Measurements from ENCODE around the gene BCOR. TPM values are rescaled to one million over a fixed set of nuclear protein-coding genes. Genes with fewer than 3 reads are reported as not detected.

The BCOR gene
- polyA plus RNA-seq, 1 of the 3 experiments (the other 2 are of a cell fraction), result 8.8 TPM

DNA sequence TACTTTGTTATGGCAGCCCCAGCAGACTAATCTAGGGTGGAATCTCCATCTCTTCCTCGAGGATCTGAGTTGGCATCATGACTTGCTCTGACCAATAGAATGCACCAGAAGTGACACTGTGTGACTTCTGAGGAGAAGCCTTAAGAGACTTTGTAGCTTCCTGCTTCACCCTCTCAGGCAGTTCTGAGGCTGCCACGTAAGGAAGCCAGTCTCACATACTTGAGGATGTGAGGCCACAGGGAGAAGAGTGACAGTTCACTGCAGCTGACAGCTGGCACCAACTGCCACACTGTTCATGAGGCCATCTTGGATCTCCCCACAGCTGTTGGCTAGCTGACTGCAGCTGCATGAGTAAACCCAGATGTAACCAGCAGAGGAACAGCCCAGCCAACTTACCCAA, 29.3 kb upstream of the BCOR start (continued):
- TF ChIP-seq, protein P1, sequence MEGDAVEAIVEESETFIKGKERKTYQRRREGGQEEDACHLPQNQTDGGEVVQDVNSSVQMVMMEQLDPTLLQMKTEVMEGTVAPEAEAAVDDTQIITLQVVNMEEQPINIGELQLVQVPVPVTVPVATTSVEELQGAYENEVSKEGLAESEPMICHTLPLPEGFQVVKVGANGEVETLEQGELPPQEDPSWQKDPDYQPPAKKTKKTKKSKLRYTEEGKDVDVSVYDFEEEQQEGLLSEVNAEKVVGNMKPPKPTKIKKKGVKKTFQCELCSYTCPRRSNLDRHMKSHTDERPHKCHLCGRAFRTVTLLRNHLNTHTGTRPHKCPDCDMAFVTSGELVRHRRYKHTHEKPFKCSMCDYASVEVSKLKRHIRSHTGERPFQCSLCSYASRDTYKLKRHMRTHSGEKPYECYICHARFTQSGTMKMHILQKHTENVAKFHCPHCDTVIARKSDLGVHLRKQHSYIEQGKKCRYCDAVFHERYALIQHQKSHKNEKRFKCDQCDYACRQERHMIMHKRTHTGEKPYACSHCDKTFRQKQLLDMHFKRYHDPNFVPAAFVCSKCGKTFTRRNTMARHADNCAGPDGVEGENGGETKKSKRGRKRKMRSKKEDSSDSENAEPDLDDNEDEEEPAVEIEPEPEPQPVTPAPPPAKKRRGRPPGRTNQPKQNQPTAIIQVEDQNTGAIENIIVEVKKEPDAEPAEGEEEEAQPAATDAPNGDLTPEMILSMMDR (IDR thresholded peaks at IDR 0.05), result no peak
- TF ChIP-seq CHD2 (IDR thresholded peaks at IDR 0.05; ENCODE audit: low read length, partially characterized antibody), result no peak
- TF ChIP-seq ELF1 (IDR thresholded peaks at IDR 0.05), result no peak
- no peak for TF ChIP-seq RFX5 (IDR thresholded peaks at IDR 0.05; ENCODE audit: low read length)
- no peak for TF ChIP-seq YY1 (IDR thresholded peaks at IDR 0.05; ENCODE audit: low read depth)
- TF ChIP-seq MEF2A (IDR thresholded peaks at IDR 0.05; ENCODE audit: borderline replicate concordance, low read depth), result no peak
- TF ChIP-seq, protein P2, sequence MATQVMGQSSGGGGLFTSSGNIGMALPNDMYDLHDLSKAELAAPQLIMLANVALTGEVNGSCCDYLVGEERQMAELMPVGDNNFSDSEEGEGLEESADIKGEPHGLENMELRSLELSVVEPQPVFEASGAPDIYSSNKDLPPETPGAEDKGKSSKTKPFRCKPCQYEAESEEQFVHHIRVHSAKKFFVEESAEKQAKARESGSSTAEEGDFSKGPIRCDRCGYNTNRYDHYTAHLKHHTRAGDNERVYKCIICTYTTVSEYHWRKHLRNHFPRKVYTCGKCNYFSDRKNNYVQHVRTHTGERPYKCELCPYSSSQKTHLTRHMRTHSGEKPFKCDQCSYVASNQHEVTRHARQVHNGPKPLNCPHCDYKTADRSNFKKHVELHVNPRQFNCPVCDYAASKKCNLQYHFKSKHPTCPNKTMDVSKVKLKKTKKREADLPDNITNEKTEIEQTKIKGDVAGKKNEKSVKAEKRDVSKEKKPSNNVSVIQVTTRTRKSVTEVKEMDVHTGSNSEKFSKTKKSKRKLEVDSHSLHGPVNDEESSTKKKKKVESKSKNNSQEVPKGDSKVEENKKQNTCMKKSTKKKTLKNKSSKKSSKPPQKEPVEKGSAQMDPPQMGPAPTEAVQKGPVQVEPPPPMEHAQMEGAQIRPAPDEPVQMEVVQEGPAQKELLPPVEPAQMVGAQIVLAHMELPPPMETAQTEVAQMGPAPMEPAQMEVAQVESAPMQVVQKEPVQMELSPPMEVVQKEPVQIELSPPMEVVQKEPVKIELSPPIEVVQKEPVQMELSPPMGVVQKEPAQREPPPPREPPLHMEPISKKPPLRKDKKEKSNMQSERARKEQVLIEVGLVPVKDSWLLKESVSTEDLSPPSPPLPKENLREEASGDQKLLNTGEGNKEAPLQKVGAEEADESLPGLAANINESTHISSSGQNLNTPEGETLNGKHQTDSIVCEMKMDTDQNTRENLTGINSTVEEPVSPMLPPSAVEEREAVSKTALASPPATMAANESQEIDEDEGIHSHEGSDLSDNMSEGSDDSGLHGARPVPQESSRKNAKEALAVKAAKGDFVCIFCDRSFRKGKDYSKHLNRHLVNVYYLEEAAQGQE (IDR thresholded peaks at IDR 0.05; ENCODE audit: low read depth, low read length), result no peak
- TF ChIP-seq GABPA (IDR thresholded peaks at IDR 0.05; ENCODE audit: low read depth), result no peak
- TF ChIP-seq, protein P3, sequence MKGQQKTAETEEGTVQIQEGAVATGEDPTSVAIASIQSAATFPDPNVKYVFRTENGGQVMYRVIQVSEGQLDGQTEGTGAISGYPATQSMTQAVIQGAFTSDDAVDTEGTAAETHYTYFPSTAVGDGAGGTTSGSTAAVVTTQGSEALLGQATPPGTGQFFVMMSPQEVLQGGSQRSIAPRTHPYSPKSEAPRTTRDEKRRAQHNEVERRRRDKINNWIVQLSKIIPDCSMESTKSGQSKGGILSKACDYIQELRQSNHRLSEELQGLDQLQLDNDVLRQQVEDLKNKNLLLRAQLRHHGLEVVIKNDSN (IDR thresholded peaks at IDR 0.05; ENCODE audit: borderline replicate concordance, low read depth), result no peak
- no peak for TF ChIP-seq POLR2AphosphoS5 (IDR thresholded peaks at IDR 0.05; ENCODE audit: low read depth, low read length)

DNA sequence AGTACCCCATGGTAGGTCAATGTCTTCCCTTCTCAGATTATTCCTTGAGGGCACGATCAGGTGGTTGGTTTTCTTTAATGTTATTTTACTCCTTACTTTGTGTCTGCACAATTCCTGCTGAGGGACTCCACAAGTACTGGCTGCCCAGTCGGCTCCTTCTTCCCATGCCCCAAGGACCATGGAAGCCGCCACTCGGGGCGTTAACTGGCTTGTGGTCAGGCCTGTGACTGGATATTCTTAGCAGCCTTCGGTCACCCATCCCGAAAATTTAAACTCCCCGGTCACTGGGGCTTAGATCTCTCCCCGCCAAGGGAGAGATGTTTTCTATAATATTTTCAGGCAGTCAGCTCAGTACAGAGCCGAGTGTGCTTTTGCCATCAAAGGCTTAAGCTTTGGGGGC, 24.7 kb upstream of the BCOR start:
- ChIA-PET POLR2A (no interaction called here), CTCF (no interaction called here)
- TF ChIP-seq SMC3 (IDR thresholded peaks at IDR 0.05; ENCODE audit: low read depth, low read length), result no peak
- no peak for TF ChIP-seq EZH2phosphoT487 (IDR thresholded peaks at IDR 0.05; ENCODE audit: borderline replicate concordance, low read depth)
- no peak for TF ChIP-seq JUND (IDR thresholded peaks at IDR 0.05)
- no peak for TF ChIP-seq NFIC (IDR thresholded peaks at IDR 0.05; ENCODE audit: borderline replicate concordance)
- TF ChIP-seq YY1 (IDR thresholded peaks at IDR 0.05; ENCODE audit: low read depth), result no peak
- no peak for TF ChIP-seq RFX5 (IDR thresholded peaks at IDR 0.05; ENCODE audit: low read length)
- TF ChIP-seq CHD2 (IDR thresholded peaks at IDR 0.05; ENCODE audit: low read length, partially characterized antibody), result no peak
- no peak for TF ChIP-seq FOXJ3 (CRISPR knock-in tag; IDR thresholded peaks at IDR 0.05)
- TF ChIP-seq, protein P4, sequence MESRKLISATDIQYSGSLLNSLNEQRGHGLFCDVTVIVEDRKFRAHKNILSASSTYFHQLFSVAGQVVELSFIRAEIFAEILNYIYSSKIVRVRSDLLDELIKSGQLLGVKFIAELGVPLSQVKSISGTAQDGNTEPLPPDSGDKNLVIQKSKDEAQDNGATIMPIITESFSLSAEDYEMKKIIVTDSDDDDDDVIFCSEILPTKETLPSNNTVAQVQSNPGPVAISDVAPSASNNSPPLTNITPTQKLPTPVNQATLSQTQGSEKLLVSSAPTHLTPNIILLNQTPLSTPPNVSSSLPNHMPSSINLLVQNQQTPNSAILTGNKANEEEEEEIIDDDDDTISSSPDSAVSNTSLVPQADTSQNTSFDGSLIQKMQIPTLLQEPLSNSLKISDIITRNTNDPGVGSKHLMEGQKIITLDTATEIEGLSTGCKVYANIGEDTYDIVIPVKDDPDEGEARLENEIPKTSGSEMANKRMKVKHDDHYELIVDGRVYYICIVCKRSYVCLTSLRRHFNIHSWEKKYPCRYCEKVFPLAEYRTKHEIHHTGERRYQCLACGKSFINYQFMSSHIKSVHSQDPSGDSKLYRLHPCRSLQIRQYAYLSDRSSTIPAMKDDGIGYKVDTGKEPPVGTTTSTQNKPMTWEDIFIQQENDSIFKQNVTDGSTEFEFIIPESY (IDR thresholded peaks at IDR 0.05; ENCODE audit: borderline replicate concordance, low read depth), result no peak
- TF ChIP-seq, protein P1 (IDR thresholded peaks at IDR 0.05), result no peak
- no peak for TF ChIP-seq MXI1 (IDR thresholded peaks at IDR 0.05; ENCODE audit: low read depth, low read length)
- no peak for TF ChIP-seq POLR2AphosphoS5 (IDR thresholded peaks at IDR 0.05; ENCODE audit: low read depth, low read length)
- TF ChIP-seq, protein P5, sequence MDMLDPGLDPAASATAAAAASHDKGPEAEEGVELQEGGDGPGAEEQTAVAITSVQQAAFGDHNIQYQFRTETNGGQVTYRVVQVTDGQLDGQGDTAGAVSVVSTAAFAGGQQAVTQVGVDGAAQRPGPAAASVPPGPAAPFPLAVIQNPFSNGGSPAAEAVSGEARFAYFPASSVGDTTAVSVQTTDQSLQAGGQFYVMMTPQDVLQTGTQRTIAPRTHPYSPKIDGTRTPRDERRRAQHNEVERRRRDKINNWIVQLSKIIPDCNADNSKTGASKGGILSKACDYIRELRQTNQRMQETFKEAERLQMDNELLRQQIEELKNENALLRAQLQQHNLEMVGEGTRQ (IDR thresholded peaks at IDR 0.05; ENCODE audit: borderline replicate concordance, low read depth, low read length), result no peak
- TF ChIP-seq, protein P3 (IDR thresholded peaks at IDR 0.05; ENCODE audit: borderline replicate concordance, low read depth), result no peak

More for the DNA sequence above, 24.7 kb upstream of the BCOR start:
- Histone ChIP-seq H3K4me3 (ENCODE audit: low read depth in 2 of 2, low read length in 1 of 2) (no peak overlapping the region), H3K9ac (no peak overlapping the region), H3F3A (replicated peaks; ENCODE audit: insufficient read depth) (no peaks in the 10 kb centered on the region), H3K27me3 (ENCODE audit: insufficient read depth) (no peaks in the 10 kb centered on the region; the same call in 1 of the 2 replicates), H4K20me1 (ENCODE audit: insufficient read depth) (no peaks in the 10 kb centered on the region), H3K9me3 (no peaks in the 10 kb centered on the region), H3K27ac (ENCODE audit: low read depth in 2 of 2, low read length in 1 of 2) (no peak overlapping the region), H3K36me3 (replicated peaks in 1 of 2; ENCODE audit: control insufficient read depth in 1 of 2, insufficient read depth in 2 of 2, low read length in 1 of 2) (no peaks in the 10 kb centered on the region), H3K4me2 (no peak overlapping the region), H2AFZ (ENCODE audit: low read depth) (no peak overlapping the region), H3K4me1 (ENCODE audit: control insufficient read depth in 1 of 2, insufficient read depth in 2 of 2, low read depth in 1 of 2, low read length in 1 of 2) (peaks cover 0 to 4% of the 10 kb centered on the region in 2 experiments; a peak in 1 of 4 replicates), H3K79me2 (ENCODE audit: insufficient read depth) (no peaks in the 10 kb centered on the region), H3K9me2 (no peaks in the 10 kb centered on the region)
- WGBS (ENCODE audit: low lambda C conversion rate), result 66% methylated on average over 9 of the region's 10 CpGs
- DNase-seq, result no peak
